Activated CD8-positive, alpha-beta memory T cell treated with anti-CD3 and anti-CD28 coated beads for 1 hour (primary cell): ENCODE data around the gene LMTK3.
"Not testable (repeated sequence)": the region's sequence is repeated elsewhere in the genome, so short reads cannot be mapped to it uniquely, and the experiment has no call there.

ENCODE experiments used
- DNase-seq, 2 donors: peaks; one replicate each; pipeline ENCODE4 v3.0.0-alpha.2; 2020; ENCODE audit warnings: low read depth in 1 of 2; ENCODE audit errors: extremely low read depth in 1 of 2

Gene LMTK3

DNA sequence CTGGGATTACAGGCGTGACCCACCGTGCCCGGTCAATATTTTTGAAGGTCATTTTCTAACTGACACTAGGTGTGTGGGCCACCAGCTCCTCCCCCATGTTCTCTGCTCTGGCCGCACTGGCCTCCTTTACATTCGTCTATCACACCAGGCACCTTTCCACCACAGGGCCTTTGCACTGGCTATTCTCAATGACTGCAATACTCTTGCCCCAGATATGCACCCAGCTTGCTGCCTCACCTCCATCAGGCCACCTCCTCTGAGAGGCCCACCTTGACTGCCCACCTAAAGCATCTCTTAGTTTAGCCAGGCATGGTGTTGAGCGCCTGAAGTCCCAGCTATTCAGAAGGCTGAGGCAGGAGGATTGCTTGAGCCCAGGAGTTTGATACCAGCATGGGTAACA is 30.2 kb upstream of the LMTK3 start:
- no peak for DNase-seq

DNA sequence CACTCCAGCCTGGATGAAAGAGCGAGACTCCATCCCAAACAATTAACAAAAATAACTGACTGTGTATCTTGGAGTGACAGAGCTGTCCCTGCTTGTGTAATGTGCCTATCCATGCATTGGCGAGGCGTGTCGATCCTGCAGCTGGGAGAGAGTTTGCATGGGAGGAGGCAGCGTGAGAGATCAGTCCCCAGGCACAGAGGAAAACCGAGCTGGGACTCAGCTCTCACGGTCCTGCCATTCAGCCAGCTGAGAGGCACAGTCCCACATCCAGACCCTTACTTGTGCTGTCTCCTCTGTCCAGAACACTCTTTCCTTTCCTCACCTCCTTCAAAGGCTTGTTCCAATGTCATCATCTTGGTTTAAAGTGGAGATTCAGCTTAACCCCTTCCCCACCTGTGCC is 28.5 kb upstream of the LMTK3 start:
- DNase-seq: no peak

DNA sequence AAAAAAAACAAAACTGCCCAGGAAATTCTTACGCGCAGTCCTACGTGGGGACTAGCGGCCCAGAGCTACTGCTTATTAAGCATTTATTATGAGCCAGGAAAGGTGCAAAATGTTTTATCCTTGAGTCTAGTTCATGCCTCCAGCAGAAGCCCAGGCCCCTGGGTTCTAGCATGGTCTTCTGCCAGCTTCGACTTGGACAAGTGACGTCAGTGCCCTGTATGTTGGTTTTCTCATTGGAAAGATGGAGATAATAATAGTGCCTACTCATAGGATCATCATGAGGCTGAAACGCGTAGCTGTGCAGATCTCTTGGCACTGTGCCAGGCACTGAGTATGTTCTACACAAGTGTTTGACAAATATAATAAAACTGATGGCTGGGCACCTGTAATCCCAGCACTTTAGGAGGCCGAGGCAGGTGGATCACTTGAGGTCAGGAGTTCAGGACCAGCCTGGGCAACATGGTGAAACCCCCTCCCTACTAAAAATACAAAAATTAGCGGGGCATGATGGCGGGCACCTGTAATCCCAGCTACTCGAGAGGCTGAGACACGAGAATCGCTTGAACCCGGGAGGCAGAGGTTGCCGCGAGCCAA is 28.0 kb upstream of the LMTK3 start:
- no peak for DNase-seq

DNA sequence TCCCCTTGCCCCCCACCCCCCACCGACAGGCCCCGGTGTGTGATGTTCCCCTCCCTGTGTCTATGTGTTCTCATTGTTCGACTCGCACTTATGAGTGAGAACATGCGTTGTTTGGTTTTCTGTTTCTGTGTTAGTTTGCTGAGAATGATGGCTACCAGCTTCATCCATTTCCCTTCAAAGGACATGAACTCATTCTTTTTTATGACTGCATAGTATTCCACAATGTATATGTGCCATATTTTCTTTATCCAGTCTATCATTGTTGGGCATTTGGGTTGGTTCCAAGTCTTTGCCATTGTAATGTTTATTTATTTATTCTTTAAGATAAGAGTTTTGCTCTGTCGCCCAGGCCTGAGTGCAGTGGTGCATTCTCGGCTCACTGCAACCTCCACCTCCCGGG is 26.4 kb upstream of the LMTK3 start:
- not testable (repeated sequence) for DNase-seq

DNA sequence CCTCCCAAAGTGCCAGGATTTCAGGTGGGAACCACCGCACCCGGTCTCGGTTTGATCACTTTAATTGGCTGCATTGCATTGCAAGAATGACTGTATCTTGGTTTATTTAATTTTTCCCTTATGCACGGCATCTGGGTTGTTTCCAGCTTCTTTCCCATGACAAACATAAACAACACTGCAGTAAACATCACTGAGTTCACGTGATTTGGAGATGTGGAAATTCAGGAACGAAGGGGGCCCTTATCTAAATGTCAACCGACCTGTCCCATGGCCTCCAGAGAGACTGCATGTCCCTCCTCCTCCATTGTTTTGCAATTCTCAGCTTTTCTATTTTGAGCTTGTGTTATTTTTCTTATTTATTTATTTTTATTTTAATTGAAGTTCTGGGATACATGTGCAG is 25.9 kb upstream of the LMTK3 start:
- DNase-seq: no peak

DNA sequence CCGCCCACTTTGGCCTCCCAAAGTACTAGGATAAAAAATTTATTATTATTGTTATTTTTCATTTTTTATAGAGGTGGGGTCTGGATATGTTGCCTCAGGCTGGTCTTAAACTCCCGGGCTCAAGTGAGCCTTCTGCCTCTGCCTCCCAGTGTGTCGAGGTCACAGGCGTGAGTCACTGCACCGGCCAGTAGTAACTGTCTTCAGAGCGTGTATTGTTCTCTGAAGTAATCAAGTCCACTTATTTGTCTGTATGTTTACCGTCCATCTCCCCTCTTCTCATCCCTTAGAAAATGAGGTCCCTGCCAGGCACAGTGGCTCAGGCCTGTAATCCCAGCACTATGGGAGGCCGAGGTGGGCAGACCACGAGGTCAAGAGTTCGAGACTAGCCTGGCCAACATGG is 22.1 kb upstream of the LMTK3 start:
- DNase-seq: no peak

DNA sequence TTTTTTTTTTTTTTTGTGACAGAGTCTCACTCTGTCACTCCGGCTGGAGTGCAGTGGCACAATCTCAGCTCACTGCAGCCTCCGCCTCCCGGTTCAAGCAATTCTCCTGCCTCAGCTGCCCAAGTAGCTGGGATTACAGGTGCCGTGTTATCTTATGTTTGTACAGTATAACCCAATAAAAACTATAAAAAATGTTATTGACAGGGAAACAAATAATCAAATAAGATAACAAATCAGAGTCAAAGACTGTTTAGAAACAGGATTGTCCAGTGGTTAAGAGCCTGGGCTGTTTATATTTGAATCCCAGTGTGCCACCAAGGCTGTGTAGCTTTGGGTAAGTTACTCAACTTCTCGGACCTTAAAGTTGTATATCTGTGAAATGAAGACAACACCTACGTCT is 19.1 kb upstream of the LMTK3 start:
- DNase-seq: no peak

DNA sequence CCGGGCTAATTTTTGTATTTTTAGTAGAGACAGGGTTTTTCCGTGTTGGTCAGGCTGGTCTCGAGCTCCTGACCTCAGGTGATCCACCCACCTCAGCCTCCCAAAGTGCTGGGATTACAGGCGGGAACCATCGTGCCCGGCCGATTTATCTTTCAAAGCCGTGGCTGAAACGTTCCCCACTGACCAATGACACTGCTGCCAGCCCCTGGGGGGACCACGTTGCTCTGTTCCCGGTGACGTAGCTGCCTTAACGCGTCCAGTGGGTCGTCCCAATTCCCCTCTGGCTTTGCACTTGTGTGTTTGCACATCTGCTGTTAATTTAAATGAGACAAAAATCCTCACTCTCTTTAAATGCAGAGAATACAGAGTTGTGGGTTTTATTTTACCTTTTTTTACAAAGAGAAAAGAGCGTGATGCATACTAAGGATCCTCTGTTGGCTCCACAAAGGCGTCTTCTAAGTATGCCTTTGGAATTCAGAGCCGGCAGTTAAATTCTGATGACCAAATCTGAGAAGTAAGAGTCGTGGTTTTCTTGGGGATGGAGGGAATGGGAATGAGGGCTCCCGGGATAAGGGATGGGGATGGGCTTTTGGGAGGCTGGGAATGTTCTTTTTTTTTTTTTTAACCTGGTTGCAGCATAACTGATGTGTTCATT is 18.6 kb upstream of the LMTK3 start:
- no peak for DNase-seq

DNA sequence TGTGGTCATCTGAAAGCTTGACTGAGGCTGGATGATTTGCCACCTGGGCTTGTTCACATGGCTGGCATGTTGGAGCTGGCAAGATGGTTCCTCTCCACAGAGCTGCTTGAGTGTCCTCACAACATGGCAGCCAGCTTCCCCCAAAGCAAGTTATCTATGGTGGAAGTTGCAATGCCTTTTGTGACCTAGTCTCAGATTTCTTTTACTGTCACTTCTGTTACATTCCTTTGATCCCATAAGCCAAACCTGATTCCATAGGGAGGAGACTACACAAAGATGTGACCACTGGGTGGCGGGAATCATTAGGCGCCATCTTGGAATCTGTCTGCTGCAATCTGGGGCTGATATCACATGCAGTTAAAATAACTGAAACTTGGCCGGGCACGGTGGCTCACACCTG is 17.5 kb upstream of the LMTK3 start:
- DNase-seq: no peak

DNA sequence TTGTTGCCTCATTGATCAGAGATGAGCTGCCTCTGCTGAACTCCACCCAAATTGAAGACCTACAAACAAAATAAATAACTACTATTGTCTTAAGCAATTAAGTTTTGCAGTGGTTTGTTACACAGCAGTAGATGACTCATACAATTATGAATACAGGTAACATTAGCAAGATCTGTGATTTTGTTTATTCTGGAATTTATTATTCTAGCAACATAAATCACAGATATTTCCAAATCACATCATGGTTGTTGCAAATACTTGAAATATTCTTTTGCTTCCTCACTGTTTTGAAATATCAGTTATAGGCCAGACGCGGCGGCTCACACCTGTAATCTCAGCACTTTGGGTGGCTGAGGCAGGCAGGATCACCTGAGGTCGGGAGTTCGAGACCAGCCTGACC is 13.1 kb upstream of the LMTK3 start:
- DNase-seq: no peak

DNA sequence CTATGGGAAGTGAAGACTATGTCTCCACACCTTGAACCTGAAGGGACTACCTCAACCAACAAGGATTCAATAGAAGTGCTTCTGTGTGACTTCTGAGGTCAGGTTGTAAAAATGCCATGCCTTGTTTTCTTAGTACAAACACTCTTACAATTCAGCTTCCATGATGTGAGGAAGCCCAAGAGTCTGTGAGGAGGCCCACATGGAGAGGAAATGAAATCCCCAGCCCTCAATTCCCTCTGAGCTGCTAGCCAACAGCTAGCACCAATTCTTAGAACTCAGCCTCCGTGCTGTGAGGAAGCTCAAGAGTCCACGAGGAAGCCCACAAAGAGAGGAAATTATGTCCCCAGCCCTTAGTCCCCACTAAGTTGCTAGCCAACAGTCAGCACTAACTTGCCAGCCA is 12.6 kb upstream of the LMTK3 start:
- no peak for DNase-seq

DNA sequence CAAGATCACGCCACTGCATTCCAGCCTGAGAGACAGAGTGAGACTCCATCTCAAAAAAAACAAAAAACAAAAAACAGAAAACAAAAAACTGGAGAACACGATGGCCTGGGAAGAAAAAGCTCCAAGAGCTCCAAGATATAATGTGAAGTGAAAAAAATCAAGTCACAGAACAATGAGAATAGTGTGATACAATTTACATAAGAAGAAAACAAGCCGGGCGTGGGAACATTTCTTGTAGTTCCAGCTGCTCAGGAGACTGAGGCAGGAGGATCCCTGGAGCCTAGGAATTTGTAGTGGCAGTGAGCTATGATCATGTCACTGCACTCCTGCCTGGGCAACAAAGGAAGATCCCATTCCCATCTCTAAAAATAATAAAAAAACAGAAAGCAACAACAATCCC is 8.5 kb upstream of the LMTK3 start:
- no peak for DNase-seq

DNA sequence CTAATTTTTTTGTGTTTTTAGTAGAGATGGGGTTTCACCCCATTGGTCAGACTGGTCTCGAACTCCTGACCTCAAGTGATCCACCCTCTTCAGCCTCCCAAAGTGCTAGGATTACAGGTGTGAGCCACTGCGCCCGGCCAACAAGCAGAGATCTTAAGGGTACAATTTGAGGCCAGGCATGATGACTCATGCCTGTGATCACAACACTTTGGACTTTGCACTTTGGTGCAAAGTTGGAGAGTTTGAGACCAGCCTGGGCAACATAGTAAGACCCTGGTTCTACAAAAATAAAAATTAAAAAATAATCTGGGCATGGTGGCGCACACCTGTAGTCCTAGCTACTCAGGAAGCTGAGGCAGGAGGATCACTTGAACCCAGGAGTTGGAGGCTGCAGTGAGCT is 7.8 kb upstream of the LMTK3 start:
- not testable (repeated sequence) for DNase-seq

DNA sequence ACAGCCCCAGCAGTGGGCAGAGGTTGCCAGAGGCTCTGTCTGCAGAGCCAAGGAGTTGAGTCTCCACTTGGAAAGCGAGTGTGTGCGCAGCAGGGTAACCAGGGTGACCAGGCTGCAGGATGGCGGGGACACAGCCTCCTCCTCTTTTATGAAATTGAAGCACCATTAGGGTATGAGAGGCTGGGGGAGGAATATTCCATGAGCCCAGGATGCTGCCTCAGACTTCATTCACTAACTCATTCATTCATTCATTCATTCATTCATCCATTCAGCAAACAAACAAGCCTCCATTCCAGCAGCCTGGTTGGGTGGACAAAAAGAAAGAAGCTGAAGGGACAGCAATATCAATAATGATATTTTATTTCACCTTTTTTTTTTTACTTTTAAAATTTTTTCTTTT is 6.6 kb upstream of the LMTK3 start:
- no peak for DNase-seq

DNA sequence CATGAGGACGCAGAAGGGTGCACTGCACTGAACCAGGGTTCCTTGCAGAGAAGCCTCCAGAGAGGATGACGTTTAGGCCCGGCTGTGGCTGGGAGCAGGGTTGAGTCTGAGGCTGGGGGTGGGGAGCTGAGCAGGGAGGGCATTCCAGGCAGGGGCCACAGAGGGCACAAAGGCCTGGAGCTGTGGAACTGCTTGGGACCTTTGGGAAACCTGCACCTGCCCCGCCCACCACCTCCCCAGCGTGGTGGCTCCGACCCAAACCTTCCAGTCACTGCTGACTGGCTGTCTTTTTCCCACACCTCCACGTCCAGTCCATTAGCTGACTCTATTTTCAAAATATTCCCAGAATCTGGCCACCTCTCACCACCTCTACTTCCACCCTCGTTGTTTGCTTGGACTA is 4.9 kb upstream of the LMTK3 start:
- DNase-seq: no peak

DNA sequence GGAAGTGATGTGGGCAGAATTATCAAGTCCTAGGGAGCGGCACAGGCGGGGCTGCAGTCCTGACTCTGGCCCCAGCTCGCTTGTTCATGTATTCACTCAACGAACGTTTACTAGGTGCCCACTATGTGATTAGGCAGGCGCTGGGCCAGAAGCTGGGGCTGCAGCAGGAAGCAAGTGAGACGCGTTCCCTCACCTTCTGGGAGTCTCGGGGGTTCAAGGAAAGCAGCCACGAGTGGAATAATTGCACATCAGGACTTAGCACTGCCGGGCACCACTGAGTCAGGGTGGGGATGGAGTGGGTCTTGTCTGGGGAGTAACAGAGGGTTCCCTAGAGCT is 2.5 kb upstream of the LMTK3 start:
- DNase-seq: no peak

DNA sequence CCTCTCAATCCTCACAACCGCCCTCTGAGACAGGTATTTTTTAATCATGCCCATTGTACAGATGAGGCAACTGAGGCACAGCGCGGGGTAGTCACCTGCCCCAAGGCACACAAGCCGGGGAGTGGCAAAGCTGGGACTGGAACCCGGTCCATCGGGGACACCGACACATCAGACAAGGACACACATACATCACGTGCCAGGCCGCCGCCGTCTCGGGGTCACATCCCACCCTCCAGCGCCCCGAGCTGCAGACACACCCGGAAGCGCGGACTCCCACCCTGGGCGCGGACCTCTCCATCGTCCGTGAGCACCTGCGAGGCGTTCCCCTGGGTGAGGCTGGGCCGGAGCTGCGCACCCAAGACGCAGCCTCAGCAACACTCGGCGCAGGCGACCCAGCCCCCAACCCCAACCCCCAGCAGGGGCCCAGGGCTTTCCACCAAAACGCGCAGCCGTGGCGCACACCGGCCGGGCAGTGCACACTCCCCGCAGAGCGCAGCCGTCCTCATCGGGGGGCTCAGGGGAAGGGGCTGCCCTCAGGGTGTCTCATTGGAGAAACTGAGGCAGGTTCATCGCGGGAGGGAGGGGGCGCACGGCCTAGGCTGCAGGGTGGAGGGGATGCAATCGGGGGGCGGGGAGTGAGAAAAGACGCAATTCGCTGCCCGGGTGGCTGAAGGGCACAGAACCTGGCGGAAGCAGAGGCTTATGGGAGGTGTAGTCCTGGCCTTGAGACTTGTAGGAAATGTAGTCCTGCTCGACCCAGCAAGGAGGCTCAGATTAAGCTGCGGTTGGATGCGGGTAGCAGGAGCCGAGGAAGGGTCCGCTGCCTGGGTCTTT is 1.9 kb upstream of the LMTK3 start:
- DNase-seq: peak in 1 of 2 donors; percentile 51

DNA sequence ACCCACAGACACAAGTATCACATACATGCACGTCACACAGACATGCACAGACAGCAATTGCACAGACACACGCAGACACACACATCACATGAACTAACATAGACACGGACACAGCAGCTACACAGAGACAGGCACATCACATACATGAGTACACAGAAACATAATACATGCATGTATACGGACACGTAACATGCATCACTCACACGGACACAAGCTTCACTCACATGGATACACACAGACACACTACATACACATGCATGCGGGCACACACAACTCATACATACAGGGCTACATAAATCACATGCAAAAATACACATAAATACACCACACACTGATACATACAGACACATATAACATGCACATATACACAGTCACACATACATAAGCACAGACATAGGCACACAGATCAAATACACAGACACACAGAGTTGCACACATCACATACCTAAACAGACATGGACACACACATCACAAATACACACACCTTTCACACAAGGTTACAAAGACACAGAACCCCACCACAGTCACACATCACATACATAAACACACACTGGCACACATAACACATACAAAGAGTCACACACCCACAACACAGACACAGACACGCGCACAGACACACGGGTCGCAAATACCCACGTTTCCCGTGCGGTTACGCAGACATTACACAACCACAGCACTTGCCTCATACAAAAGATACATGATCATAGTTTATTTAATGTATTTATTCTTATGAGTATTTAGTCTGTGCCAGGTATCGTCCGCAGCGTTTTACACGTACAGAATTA is 1.1 kb upstream of the LMTK3 start:
- DNase-seq: no peak

DNA sequence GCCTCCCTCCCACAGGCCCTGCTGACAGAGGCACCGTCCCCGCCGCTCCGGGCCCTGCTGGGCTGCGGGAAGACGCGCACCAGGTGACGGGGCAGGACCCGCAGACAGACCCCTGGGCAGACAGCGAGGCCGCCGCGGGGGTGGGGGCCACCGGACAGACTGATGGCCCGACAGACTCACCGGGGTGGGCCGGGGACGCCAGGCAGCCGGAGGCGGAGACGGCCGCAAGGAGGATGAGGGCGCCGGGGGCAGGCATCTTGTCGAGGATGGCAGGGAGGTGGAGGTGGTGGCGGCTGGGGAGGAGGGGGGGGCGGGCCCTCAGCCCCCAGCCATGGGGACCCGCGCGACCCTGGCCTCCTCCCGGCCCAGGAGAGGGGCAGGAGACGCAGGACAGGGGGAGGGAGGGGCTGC is 309 bp downstream of the LMTK3 start:
- no peak for DNase-seq

DNA sequence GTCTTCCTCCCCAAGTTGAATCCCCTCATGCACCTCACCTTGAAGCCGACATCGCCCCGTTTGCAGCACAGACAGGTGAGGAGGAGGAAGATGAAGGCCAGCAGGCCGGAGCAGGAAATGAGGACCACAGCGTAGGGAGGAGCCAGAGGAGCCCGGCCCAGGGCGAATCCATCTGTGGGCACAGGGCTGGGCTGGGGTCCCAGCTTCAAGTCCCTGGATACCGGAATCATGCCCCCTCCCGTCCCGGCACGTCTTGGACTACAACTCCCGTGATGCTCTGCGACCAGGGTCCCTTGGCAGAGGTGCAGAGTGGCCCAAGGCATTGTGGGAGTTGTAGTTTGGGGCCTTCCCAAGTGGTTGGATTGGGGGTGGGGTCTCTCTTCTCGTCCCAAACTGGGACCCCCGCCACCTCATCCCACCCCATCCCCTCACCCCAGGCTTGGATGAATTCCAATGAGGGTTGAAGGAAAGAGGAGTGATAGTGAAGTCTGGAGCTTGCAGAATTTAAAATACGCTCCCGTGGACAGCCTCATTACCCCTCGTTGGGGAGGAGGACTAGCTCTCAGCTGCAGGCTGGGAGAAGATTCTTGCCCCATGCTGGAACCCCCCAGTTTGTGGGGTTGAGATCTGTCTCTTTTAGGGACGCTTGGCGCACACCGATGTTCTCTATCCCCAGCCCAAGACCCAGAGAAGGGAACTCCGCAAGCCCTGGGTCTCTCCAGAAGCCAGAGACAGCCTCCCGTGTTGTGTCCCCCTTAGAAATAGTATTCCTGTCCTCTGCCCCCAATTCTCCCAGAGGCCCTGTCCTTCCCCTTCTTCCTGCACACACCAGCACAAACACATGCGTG is 990 bp downstream of the LMTK3 start:
- DNase-seq: peak in 1 of 2 donors; percentile 62
